Skin epidermis (tissue), 12 donors: Measurements from ENCODE around the gene ATP9B.

Experiments used
- H3K27ac ChIP-seq, 21 experiments: fragments of 200-600 bp; sonication (generic) in 11 of 21; one replicate each; pipeline ENCODE4 v1.5.0; 2020; ENCODE audit warnings: mild to moderate bottlenecking in 3 of 21, inconsistent platforms in 2 of 21, moderate library complexity in 2 of 21
- H3K4me3 ChIP-seq, 7 experiments: fragments of 200-600 bp; sonication (generic) in 2 of 7; one replicate each; pipeline ENCODE4 v1.5.0; 2020; ENCODE audit warnings: inconsistent platforms in 2 of 7, mild to moderate bottlenecking in 2 of 7, moderate library complexity in 1 of 7

Gene ATP9B

DNA sequence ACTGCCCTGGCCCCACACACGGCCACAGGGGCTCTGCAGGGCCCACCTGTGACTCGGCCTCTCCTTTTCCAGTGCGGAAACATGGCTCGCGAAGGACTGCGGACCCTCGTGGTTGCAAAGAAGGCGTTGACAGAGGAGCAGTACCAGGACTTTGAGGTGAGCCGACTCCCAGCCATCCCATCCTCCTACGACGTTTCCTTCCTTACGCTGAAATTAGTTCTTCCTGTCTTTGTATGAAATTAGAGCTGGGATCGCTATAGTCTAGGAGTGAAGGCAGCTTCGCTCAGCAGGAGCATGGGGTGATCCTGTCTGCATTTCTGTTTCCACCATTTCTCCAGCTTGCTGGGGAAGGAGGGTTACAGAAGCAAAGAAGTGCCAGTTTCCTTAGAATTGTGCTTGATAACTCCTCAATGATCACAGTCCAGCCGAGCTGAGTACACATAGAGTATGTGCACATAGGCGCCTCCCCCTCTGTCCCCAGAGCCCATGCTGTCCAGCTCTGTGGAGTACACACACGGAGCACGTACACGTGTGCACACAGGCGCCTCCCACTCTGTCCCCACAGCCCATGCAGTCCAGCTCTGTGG, 267.5 kb downstream of the ATP9B start:
- no peak overlapping the region for H3K27ac ChIP-seq

DNA sequence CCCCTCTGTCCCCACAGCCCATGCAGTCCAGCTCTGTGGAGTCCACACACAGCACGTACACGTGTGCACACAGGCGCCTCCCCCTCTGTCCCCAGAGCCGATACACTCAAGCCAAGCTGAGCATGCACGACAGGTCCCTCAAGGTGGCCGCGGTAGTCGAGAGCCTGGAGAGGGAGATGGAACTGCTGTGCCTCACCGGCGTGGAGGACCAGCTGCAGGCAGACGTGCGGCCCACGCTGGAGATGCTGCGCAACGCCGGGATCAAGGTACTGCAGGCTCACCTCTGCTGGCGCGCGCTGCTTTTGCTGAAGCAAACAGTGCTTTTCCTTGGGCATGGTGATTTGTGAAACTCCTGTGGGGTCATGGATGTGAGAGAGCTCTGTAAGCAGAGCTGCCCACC, 268.0 kb downstream of the ATP9B start:
- no peak overlapping the region for H3K4me3 ChIP-seq

More for the DNA sequence above, 267.5 kb downstream of the ATP9B start:
- H3K4me3 ChIP-seq: no peak overlapping the region

DNA sequence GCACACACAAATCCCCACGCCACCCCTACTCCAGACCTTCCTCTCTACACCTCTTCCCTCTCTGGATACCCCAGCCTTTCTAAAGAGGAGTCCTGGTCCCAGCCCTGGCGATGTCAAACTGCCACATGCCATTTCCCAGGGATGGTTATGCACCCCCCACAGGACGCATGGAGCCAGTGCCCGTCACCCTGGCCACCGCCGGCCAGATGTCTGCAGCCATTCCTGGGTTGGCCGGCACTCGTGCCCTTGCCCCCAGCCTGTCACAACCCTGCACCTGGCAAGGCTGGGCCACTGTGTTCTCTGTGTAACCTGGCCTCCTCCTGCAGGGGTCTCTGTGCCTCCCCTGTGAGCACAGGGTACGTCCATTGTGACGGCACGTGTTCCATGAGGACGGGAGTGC, 268.4 kb downstream of the ATP9B start:
- no peak overlapping the region for H3K4me3 ChIP-seq
- H3K27ac ChIP-seq: no peak overlapping the region

More for the DNA sequence above, 268.0 kb downstream of the ATP9B start:
- H3K27ac ChIP-seq: no peak overlapping the region

DNA sequence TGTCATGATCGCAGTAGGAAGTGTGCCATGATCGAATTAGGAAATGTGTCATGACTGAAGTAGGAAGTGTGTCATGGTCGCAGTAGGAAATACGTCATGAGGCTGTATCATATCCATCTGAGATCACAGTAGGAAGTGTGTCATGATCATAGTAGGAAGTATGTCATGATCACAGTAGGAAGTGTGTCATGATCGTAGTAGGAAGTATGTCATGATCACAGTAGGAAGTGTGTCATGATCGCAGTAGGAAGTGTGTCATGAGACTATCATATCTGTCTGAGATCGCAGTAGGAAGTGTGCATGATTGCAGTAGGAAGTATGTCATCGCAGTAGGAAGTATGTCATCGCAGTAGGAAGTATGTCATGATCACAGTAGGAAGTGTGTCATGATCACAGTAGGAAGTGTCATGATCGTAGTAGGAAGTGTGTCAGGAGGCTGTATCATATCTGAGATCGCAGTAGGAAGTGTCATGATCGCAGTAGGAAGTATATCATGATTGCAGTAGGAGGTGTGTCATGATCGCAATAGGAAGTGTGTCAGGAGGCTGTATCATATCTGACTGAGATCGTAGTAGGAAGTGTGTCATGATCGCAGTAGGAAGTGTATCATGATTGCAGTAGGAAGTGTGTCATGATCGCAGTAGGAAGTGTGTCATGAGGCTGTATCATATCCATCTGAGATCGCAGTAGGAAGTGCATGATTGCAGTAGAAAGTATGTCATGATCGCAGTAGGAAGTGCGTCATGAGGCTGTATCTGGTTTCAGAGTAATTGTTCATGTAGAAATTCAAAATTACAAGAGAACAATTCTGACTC, 270.1 kb downstream of the ATP9B start:
- H3K27ac ChIP-seq: no peak overlapping the region
- no peak overlapping the region for H3K4me3 ChIP-seq

DNA sequence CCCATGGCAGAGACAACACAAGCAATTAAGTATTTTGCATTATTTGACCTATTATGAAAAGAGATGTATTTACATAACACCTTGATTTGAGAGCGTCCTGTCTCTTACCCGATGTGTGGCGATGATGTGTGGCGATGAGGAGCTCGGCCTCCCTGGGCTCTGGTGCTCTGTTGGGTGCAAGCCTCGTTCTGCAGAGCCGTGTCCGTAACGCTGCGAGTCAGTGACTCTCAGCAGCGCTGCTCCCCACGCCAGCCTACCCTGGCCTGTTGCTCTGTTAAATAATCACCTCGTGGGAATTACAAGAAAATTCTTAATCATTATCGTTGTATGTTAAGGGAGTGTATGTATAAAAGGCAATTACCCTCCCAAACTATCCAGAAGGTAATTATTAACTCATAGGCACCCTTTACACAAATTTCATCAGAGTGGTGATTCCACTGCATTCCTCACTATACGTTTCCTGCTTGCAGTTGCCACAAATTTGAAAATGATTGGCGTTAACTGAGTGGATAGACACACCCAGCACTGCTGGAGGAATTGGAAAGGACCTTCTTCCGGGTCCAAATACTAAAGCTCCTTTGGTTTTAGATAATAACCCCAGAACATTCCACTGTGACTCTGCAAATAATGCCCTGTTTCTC, 274.5 kb downstream of the ATP9B start:
- H3K27ac ChIP-seq: no peak overlapping the region

DNA sequence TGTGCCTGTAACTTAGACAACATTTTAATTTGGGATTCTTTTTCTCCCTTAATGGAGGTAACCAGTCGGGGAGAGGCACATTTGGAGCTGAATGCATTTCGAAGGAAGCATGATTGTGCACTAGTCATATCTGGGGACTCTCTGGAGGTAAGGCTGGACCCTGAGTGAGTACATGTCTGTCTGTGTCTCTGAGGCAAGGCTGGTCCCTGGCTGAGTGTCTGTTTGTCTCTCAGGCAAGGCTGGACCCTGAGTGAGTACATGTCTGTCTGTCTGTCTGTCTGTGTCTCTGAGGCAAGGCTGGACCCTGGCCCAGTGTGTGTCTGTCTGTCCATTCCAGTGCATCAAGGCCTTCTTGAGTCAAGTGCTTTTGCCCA, 275.0 kb downstream of the ATP9B start:
- no peak overlapping the region for H3K4me3 ChIP-seq
- no peak overlapping the region for H3K27ac ChIP-seq

More for the DNA sequence above, 274.5 kb downstream of the ATP9B start:
- no peak overlapping the region for H3K4me3 ChIP-seq

DNA sequence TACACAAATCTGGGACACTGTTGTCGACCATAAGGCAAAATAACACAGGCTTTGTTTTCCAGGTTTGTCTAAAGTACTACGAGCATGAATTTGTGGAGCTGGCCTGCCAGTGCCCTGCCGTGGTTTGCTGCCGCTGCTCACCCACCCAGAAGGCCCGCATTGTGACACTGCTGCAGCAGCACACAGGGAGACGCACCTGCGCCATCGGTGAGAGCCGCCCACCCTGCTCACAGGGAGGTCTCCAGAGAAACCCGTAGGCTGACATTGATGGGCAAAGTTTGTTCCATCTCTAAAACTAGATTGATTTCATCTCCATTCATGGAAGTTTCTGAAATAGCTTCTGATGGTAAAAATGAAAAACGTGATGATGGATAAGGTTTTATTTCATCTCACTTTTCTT, 276.2 kb downstream of the ATP9B start:
- no peak overlapping the region for H3K4me3 ChIP-seq
- no peak overlapping the region for H3K27ac ChIP-seq

- no peak overlapping the region for H3K4me3 ChIP-seq
- H3K27ac ChIP-seq: no peak overlapping the region
These were observed 276.8 kb downstream of the ATP9B start for GRCh38 chr18:79345981-79346380.

DNA sequence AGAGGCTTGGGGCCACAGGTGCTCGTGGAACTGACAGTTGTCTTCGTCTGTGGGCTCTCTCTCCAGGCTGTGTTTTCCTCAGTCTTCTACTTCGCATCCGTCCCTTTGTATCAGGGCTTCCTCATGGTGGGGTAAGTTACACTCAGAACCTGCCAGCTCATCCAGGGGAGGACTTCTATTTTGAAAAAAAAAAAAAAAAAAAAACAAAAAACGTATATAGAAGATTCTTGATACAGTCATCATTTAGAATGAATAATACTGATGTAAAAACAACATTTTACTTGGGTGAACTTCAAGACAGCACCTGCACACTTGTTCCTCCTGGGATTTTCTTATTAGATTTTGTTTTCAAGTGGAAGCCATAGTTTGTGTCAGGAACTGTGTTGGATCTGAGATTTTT, 278.9 kb downstream of the ATP9B start:
- Histone ChIP-seq H3K27ac (no peak overlapping the region), H3K4me3 (no peak overlapping the region)

DNA sequence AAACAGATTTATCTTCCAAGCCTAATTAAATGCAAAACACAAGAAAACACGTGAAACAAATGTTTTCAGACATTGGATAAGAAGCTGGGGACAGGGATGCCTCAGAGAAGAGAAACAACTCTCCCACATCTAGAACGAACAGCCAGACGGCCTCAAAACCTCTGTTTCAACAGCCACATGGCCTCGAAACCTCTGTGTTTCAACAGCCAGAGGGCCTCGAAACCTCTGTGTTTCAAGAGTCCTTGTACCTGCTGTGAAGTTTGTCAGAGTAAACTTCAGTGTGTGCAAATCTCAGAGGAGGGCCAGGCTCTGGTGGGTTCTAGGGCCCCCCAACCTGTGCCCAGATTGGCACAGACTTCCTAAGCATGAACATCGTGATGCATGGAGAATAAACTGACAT, 283.2 kb downstream of the ATP9B start:
- H3K4me3 ChIP-seq: no peak overlapping the region
- no peak overlapping the region for H3K27ac ChIP-seq

DNA sequence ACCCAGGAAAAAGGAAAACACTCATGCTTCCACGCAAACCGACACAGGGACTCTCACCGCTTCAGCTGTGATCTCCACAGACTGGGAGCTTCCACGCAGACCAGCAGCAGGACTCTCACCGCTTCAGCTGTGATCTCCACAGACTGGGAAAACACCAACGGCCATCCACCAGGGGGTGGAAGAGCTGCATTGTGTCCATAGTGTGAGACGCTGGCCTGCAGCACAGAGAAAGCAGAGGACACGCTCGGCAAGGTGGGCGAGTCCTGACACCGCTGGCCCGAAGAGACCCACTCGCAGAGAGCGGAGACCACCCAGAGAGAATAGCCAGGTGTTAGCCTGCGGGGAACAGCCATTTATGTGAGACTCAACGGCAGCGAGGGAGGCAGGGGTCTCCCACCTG, 284.1 kb downstream of the ATP9B start:
- Histone ChIP-seq H3K27ac (no peak overlapping the region), H3K4me3 (no peak overlapping the region)

- H3K27ac ChIP-seq: no peak overlapping the region
- no peak overlapping the region for H3K4me3 ChIP-seq
These were observed 285.2 kb downstream of the ATP9B start for GRCh38 chr18:79354350-79354749.

GRCh38 chr18:79355433-79356335, 286.5 kb downstream of the ATP9B start:
- Histone ChIP-seq H3K27ac (no peak overlapping the region), H3K4me3 (no peak overlapping the region)

DNA sequence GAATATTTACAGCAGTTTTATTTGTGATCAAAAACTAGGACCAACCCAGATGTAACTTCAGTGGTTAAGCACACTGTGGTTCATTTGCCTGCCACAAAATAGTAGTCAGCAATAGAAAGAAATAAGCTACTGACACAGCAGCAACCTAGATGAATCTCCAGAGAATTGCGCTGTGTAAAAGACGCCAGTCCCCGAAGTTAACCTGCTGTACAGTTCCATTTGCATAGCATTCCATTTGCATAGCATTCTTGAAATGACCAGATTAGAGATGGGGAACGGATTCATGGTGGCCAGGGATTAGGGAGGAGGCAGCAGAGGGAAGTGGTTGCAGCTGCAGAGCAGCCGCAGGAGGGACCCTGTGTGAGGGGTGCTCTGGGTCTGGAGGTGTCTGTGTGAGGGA, 287.2 kb downstream of the ATP9B start:
- Histone ChIP-seq H3K27ac (no peak overlapping the region), H3K4me3 (no peak overlapping the region)

GRCh38 chr18:79360933-79361332, 291.7 kb downstream of the ATP9B start:
- Histone ChIP-seq H3K4me3 (no peak overlapping the region), H3K27ac (no peak overlapping the region)

DNA sequence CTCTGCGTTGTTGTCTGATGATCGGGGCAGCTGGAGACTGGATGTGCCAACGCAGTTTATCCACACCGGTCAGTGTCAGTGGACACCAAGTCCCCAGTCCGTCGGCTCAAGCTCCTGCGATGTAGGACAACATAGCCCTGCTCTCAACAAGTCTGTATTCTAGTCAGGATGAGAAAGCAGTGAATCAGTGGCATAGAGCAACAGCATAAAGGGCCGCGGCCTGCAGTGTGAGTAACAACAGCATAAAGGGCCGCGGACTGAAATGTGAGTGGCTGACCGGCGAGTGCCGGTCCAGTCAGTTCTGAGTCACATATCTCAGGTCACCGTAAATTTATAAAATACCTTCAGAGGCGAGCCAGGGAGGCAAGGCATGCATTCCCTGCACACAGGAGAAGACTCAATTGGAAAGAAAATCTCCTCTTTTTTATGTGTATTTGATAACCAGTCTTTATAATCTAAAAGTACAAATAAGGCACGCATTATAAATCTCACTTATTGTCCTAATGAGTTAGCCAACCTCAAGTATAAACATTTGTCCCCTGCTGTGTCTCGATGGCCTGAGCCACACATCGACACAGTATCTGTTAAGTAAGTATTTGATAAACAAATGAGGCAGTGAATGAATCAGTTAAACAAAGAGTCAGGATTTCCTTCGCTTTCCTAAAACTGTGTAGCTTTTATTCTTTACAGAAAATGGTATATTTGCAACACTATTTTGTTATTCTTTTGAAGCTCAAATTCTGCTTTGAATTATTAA, 292.8 kb downstream of the ATP9B start:
- H3K4me3 ChIP-seq: no peak overlapping the region

DNA sequence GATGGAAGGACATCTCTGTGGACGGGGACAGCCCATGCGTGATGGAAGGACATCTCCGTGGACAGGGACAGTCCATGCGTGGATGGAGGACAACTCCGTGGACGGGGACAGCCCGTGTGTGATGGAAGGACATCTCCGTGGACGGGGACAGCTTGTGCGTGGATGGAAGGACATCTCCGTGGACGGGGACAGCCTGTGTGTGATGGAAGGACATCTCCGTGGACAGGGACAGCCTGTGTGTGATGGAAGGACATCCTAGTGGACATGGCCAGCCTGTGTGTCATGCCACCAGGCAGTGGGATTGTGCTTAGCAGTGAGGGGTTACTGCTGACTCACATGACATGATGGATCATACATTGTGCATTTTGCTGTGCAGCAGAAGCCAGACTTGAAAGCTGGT, 296.5 kb downstream of the ATP9B start:
- Histone ChIP-seq H3K4me3 (no peak overlapping the region), H3K27ac (peak overlapping the region in 1 of 21 experiments; percentile 52)

More for the DNA sequence above, 292.8 kb downstream of the ATP9B start:
- no peak overlapping the region for H3K27ac ChIP-seq

DNA sequence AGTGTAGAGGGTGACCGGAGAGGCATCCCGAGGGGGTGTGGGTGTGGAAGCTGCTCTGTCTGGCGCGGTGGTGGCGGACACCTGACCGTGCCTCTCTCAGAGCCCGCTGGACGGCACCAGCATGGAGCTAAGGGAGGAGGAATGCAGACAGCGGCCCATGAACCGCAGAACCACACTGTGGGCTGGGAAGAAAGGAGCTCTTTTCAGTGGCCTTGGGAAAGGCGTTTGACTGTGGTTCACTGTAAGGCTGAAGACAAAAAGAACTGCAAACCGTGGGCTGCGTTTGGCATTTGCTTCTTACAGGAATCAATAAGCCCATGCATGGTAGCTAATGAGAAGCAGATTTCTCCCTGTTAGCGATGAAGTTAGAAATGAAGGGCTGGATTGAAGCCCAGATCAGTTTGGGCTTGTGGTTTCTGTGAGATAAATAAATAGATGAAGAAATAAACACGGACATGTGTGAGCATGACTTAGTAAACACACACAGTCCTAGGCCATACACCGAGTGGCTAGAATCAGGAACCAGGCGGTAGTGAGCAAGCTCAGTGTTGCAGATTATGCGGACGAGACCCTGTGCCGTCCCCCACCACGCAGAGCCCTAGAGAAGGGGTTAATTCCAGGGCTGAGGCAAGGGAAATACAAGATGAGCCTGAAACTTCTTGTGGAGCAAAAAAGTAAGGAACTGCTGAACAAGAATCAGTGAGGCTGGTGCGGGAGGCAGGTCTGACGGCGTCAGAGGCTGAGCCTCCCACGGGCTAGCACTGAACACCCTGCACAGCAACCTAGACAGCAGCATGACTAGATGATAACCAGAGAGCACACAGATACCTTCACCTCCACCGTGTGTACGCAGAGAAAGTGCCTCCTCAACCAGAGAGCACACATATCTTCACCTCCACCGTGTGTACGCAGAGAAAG, 297.2 kb downstream of the ATP9B start:
- Histone ChIP-seq H3K27ac (peak overlapping the region in 3 of 21 experiments; percentile 26 to 52 (median 39)), H3K4me3 (no peak overlapping the region)
